OCI-LY1 (cell line): ENCODE results near the gene CCDC192.

ENCODE experiments used
- H2AFZ ChIP-seq: fragments of 200-600 bp; sonication (generic), shearing (Covaris generic); 2 replicates; pipeline ENCODE4 v1.6.0; 2014; ENCODE audit warnings: antibody characterized with exemption, mild to moderate bottlenecking, low read length
- H3F3A ChIP-seq: fragments of 200-600 bp; sonication (generic), shearing (Covaris generic); 2 replicates; pipeline ENCODE4 v1.6.0; 2014; ENCODE audit warnings: mild to moderate bottlenecking, antibody characterized with exemption, low read length, moderate library complexity; ENCODE audit not compliant: insufficient read depth
- H3K27ac ChIP-seq: fragments of 200-600 bp; sonication (generic); 2 replicates; pipeline ENCODE4 v1.5.1; 2014; ENCODE audit warnings: low read length, mixed run types, mild to moderate bottlenecking, low read depth; ENCODE audit not compliant: poor library complexity, severe bottlenecking
- H3K27me3 ChIP-seq: fragments of 200-600 bp; sonication (generic); 2 replicates; pipeline ENCODE4 v1.6.0; 2014; ENCODE audit warnings: antibody characterized with exemption, mild to moderate bottlenecking, low read length, moderate library complexity; ENCODE audit not compliant: insufficient read depth
- H3K36me3 ChIP-seq: fragments of 200-600 bp; sonication (generic); 2 replicates; pipeline ENCODE4 v1.6.1; 2014; ENCODE audit warnings: mild to moderate bottlenecking, antibody characterized with exemption, low read length, moderate library complexity, mixed read lengths; ENCODE audit not compliant: insufficient read depth
- H3K4me1 ChIP-seq: fragments of 200-600 bp; sonication (generic); 2 replicates; pipeline ENCODE4 v1.5.1; 2014; ENCODE audit warnings: mild to moderate bottlenecking, low read length, moderate library complexity; ENCODE audit not compliant: insufficient read depth, severe bottlenecking
- H3K4me2 ChIP-seq: fragments of 200-600 bp; sonication (generic), shearing (Covaris generic); 2 replicates; pipeline ENCODE4 v1.6.1; 2014; ENCODE audit warnings: low read length
- H3K4me3 ChIP-seq: fragments of 200-600 bp; sonication (generic); 2 replicates; pipeline ENCODE4 v1.5.1; 2014; ENCODE audit warnings: low read length, low read depth, mild to moderate bottlenecking, mixed read lengths; ENCODE audit not compliant: poor library complexity, severe bottlenecking
- H3K79me2 ChIP-seq: fragments of 200-600 bp; shearing (Covaris generic); 2 replicates; pipeline ENCODE4 v1.6.1; 2016; ENCODE audit warnings: mixed run types, low read length, mixed read lengths; ENCODE audit not compliant: insufficient read depth
- H3K9ac ChIP-seq: fragments of 200-600 bp; sonication (generic), shearing (Covaris generic); 2 replicates; pipeline ENCODE4 v1.6.1; 2014; ENCODE audit warnings: mild to moderate bottlenecking, low read length, mixed read lengths
- H3K9me2 ChIP-seq: fragments of 200-600 bp; sonication (generic), shearing (Covaris generic); 2 replicates; pipeline ENCODE4 v1.6.1; 2014; ENCODE audit warnings: low read depth, mild to moderate bottlenecking, low read length, mixed read lengths
- H3K9me3 ChIP-seq: fragments of 200-600 bp; shearing (Covaris generic); 2 replicates; pipeline ENCODE4 v1.6.1; 2014; ENCODE audit warnings: low read length, mixed read lengths
- H4K20me1 ChIP-seq: fragments of 200-600 bp; sonication (generic), shearing (Covaris generic); 2 replicates; pipeline ENCODE4 v1.6.0; 2016; ENCODE audit warnings: mild to moderate bottlenecking, low read length; ENCODE audit not compliant: insufficient read depth
- CTCF ChIP-seq: fragments of 200-600 bp; sonication (generic), shearing (Covaris generic); IDR thresholded peaks from 2 replicates; pipeline ENCODE4 v1.5.1; 2017; ENCODE audit warnings: mild to moderate bottlenecking, antibody characterized with exemption, low read length, moderate library complexity, mixed read lengths
- EZH2 ChIP-seq: fragments of 200-600 bp; sonication (generic), shearing (Covaris generic); IDR thresholded peaks from 2 replicates; pipeline ENCODE4 v1.8.0; 2017; ENCODE audit warnings: borderline replicate concordance, mixed run types, mild to moderate bottlenecking, antibody characterized with exemption, low read length, moderate library complexity, mixed read lengths

CCDC192 gene

GRCh38 chr5:127912411-127912810, 209.2 kb downstream of the CCDC192 start:
- H3K9ac ChIP-seq: no peak overlapping the region
- no peaks in the 10 kb centered on the region for H3K9me2 ChIP-seq
- no peaks in the 10 kb centered on the region for H3K9me3 ChIP-seq
- no peak overlapping the region for H3K27ac ChIP-seq
- TF ChIP-seq CTCF: no peak
- TF ChIP-seq EZH2: no peak
- no peaks in the 10 kb centered on the region for H3F3A ChIP-seq
- H2AFZ ChIP-seq: no peak overlapping the region
- H3K27me3 ChIP-seq: no peaks in the 10 kb centered on the region
- H3K79me2 ChIP-seq: no peaks in the 10 kb centered on the region
- peaks cover 8% of the 10 kb centered on the region for H3K4me1 ChIP-seq
- no peak overlapping the region for H3K4me3 ChIP-seq
- no peaks in the 10 kb centered on the region for H3K36me3 ChIP-seq
- H3K4me2 ChIP-seq: no peak overlapping the region
- H4K20me1 ChIP-seq: no peaks in the 10 kb centered on the region

- Histone ChIP-seq H4K20me1 (no peaks in the 10 kb centered on the region), H3K36me3 (no peaks in the 10 kb centered on the region), H3K4me2 (no peak overlapping the region), H3K9me3 (no peaks in the 10 kb centered on the region), H3K9ac (no peak overlapping the region), H3K9me2 (no peaks in the 10 kb centered on the region), H3K79me2 (no peaks in the 10 kb centered on the region), H3K4me3 (no peak overlapping the region), H3K27me3 (no peaks in the 10 kb centered on the region), H2AFZ (no peak overlapping the region), H3K27ac (no peak overlapping the region), H3K4me1 (no peaks in the 10 kb centered on the region), H3F3A (no peaks in the 10 kb centered on the region)
- no peak for TF ChIP-seq CTCF
- no peak for TF ChIP-seq EZH2
Observed at GRCh38 chr5:127916885-127917573, 213.8 kb downstream of the CCDC192 start.

GRCh38 chr5:127919006-127919796, 216.0 kb downstream of the CCDC192 start:
- Histone ChIP-seq H3K27ac (no peak overlapping the region), H3K9me2 (no peaks in the 10 kb centered on the region), H3F3A (no peaks in the 10 kb centered on the region), H3K4me1 (no peaks in the 10 kb centered on the region), H2AFZ (no peak overlapping the region), H3K27me3 (no peaks in the 10 kb centered on the region), H4K20me1 (no peaks in the 10 kb centered on the region), H3K4me2 (no peak overlapping the region), H3K4me3 (no peak overlapping the region), H3K9me3 (no peaks in the 10 kb centered on the region), H3K36me3 (no peaks in the 10 kb centered on the region), H3K79me2 (no peaks in the 10 kb centered on the region), H3K9ac (no peak overlapping the region)
- TF ChIP-seq CTCF (no peak), EZH2 (no peak)
